RWPE2 (cell line): Measurements from ENCODE around the gene NUBPL.

ENCODE experiments used
- ATAC-seq: fragments of 200-7000 bp; cut with Tn5 transposase; 3 replicates; pipeline ENCODE4 v1.9.1; 2021; ENCODE audit warnings: low read depth
- DNase-seq: peaks from one replicate; pipeline ENCODE4 v3.0.0-alpha.2; 2020; ENCODE audit warnings: low spot score
- H3K27ac ChIP-seq: fragments of 450-650 bp; 2 replicates; pipeline ENCODE4 v1.5.1; 2017; ENCODE audit warnings: mild to moderate bottlenecking; ENCODE audit not compliant: poor library complexity, severe bottlenecking
- H3K27me3 ChIP-seq: fragments of 250-450 bp; sonication (Bioruptor Pico); 2 replicates; pipeline ENCODE4 v1.5.1; 2021; ENCODE audit warnings: mild to moderate bottlenecking, moderate library complexity; ENCODE audit not compliant: insufficient read depth, poor library complexity, severe bottlenecking
- H3K36me3 ChIP-seq: fragments of 250-450 bp; sonication (Bioruptor Pico); 2 replicates; pipeline ENCODE4 v1.5.1; 2020; ENCODE audit warnings: low read depth, mild to moderate bottlenecking, moderate library complexity
- H3K4me1 ChIP-seq: fragments of 250-450 bp; sonication (Bioruptor Pico); 2 replicates; pipeline ENCODE4 v1.5.1; 2021; ENCODE audit warnings: mild to moderate bottlenecking, moderate library complexity; ENCODE audit not compliant: insufficient read depth, poor library complexity, severe bottlenecking
- H3K4me3 ChIP-seq: fragments of 250-450 bp; sonication (Bioruptor Pico); 2 replicates; pipeline ENCODE4 v1.5.1; 2021; ENCODE audit warnings: mild to moderate bottlenecking, moderate library complexity; ENCODE audit not compliant: severe bottlenecking
- H3K9me3 ChIP-seq: fragments of 250-450 bp; sonication (Bioruptor Pico); 2 replicates; pipeline ENCODE4 v1.5.1; 2021; ENCODE audit warnings: mild to moderate bottlenecking, moderate library complexity; ENCODE audit not compliant: severe bottlenecking
- TF ChIP-seq, protein P1 (sequence below): fragments of 450-650 bp; IDR thresholded peaks from one replicate; pipeline ENCODE4 v1.5.1; 2017; ENCODE audit warnings: mild to moderate bottlenecking, moderate library complexity; ENCODE audit not compliant: poor library complexity, severe bottlenecking

NUBPL gene

GRCh38 chr14:31536201-31536960, 24.8 kb upstream of the NUBPL start:
- no peak; the same call in 2 of the 3 replicates for ATAC-seq
- Histone ChIP-seq H3K36me3 (no peaks in the 10 kb centered on the region), H3K27me3 (no peaks in the 10 kb centered on the region), H3K27ac (no peak overlapping the region), H3K9me3 (no peaks in the 10 kb centered on the region), H3K4me1 (no peaks in the 10 kb centered on the region), H3K4me3 (no peak overlapping the region)
- no peak for DNase-seq
- TF ChIP-seq, protein P1, sequence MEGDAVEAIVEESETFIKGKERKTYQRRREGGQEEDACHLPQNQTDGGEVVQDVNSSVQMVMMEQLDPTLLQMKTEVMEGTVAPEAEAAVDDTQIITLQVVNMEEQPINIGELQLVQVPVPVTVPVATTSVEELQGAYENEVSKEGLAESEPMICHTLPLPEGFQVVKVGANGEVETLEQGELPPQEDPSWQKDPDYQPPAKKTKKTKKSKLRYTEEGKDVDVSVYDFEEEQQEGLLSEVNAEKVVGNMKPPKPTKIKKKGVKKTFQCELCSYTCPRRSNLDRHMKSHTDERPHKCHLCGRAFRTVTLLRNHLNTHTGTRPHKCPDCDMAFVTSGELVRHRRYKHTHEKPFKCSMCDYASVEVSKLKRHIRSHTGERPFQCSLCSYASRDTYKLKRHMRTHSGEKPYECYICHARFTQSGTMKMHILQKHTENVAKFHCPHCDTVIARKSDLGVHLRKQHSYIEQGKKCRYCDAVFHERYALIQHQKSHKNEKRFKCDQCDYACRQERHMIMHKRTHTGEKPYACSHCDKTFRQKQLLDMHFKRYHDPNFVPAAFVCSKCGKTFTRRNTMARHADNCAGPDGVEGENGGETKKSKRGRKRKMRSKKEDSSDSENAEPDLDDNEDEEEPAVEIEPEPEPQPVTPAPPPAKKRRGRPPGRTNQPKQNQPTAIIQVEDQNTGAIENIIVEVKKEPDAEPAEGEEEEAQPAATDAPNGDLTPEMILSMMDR, result no peak

DNA sequence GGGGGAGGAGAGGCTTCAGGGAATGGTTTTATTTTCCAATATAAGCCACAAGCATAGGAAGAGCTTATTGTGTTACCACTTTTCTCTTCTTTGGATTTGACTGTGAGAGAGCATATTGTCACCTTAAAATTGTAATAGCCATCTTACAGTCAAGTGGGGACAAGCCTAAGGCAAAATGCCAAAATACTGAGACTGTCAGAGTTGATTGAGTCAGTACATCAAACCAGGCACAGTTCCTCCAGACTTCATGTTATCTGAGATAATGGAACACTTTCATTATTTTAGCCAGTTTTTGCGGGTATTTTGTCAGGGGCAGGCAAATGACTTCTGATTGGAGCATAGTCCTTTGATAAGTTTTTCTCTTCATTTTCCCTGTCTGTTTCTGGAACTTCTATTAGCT, 19.5 kb upstream of the NUBPL start:
- Histone ChIP-seq H3K9me3 (no peaks in the 10 kb centered on the region), H3K27me3 (no peaks in the 10 kb centered on the region), H3K27ac (no peak overlapping the region), H3K4me1 (no peaks in the 10 kb centered on the region), H3K4me3 (no peak overlapping the region), H3K36me3 (no peaks in the 10 kb centered on the region)
- no peak for DNase-seq
- ATAC-seq, result no peak
- TF ChIP-seq, protein P1, result no peak

GRCh38 chr14:31543969-31544799, 17.0 kb upstream of the NUBPL start:
- no peak overlapping the region for H3K27ac ChIP-seq
- H3K4me1 ChIP-seq, result no peaks in the 10 kb centered on the region
- H3K9me3 ChIP-seq, result no peaks in the 10 kb centered on the region
- no peak overlapping the region for H3K4me3 ChIP-seq
- DNase-seq, result no peak
- H3K27me3 ChIP-seq, result no peaks in the 10 kb centered on the region
- TF ChIP-seq, protein P1, result peak; percentile 30
- peak; percentile 50; the same call in 1 of the 3 replicates for ATAC-seq
- no peaks in the 10 kb centered on the region for H3K36me3 ChIP-seq

DNA sequence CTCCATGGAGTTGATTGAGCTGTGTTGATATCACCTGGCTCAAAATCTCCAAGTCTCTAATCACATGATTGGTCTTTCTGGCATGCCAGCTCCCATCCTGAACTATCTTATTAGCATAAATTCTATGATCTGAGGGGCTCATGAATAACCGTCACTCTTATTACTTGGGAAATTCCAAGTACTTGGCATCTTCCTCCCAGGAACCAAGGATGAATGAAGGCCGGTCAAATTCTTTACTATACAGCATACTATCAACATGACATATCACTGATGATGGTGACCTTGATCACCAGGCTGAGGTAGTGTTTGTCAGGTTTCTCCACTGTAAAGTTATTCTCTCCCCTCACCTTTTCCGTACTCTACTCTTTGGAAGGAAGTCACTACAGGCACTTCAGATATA, 16.4 kb upstream of the NUBPL start:
- H3K27ac ChIP-seq, result no peak overlapping the region
- no peaks in the 10 kb centered on the region for H3K27me3 ChIP-seq
- DNase-seq, result no peak
- no peaks in the 10 kb centered on the region for H3K9me3 ChIP-seq
- TF ChIP-seq, protein P1, result no peak
- ATAC-seq, result no peak
- no peaks in the 10 kb centered on the region for H3K4me1 ChIP-seq
- no peaks in the 10 kb centered on the region for H3K36me3 ChIP-seq
- no peak overlapping the region for H3K4me3 ChIP-seq

DNA sequence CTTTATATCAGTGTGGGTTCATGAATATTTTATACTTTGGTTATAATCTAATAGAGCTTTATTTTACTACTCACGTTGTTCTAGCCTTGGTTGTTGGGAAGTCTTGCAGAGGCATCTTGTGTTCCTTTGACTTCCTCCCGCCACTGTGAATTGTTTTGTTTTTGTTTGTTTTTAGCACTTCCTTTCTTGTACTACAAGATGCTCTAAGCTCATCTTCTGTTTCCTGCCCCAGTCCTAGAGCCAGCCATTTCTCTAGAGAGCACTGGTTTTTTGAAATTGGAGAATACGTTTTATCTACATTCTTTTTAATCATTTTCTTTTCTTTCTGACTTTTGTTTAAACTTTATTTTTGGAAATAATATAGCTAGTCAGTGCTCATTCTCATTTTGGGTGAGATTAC, 15.9 kb upstream of the NUBPL start:
- no peaks in the 10 kb centered on the region for H3K36me3 ChIP-seq
- TF ChIP-seq, protein P1, result no peak
- no peak overlapping the region for H3K4me3 ChIP-seq
- no peaks in the 10 kb centered on the region for H3K9me3 ChIP-seq
- no peak for DNase-seq
- H3K27me3 ChIP-seq, result no peaks in the 10 kb centered on the region
- H3K27ac ChIP-seq, result no peak overlapping the region
- H3K4me1 ChIP-seq, result no peaks in the 10 kb centered on the region
- ATAC-seq, result no peak
